Right atrium auricular region (tissue), 2 donors: ENCODE measurements around the gene STAG1. TPM values are rescaled to one million over a fixed set of nuclear protein-coding genes. Genes with fewer than 3 reads are reported as not detected.
"Not testable (repeated sequence)": the region's sequence is repeated elsewhere in the genome, so short reads cannot be mapped to it uniquely, and the experiment has no call there.

Source experiments
- DNase-seq: peaks from one replicate; pipeline ENCODE4 v3.0.0-alpha.2; 2019; ENCODE audit warnings: low spot score
- H3K27ac ChIP-seq, 2 donors: fragments of 200-600 bp; sonication (generic); 1 replicate in 1 of 2; 2 replicates in 1 of 2; pipeline ENCODE4 v1.5.1; 2016 to 2019
- H3K27me3 ChIP-seq, 2 donors: fragments of 200-600 bp; sonication (generic); one replicate each; pipeline versions ENCODE4 v1.5.1 to v1.6.0; 2017 to 2019
- H3K36me3 ChIP-seq: fragments of 200-600 bp; sonication (generic); one replicate; pipeline ENCODE4 v1.5.1; 2016
- H3K4me1 ChIP-seq, 2 donors: fragments of 200-600 bp; sonication (generic); one replicate each; pipeline versions ENCODE4 v1.5.1 to v1.6.0; 2017 to 2019
- H3K4me3 ChIP-seq, 2 donors: fragments of 200-600 bp; sonication (generic); 1 replicate in 1 of 2; 2 replicates in 1 of 2; pipeline ENCODE4 v1.5.1; 2017 to 2019; ENCODE audit warnings: mild to moderate bottlenecking in 1 of 2, moderate library complexity in 1 of 2
- H3K9me3 ChIP-seq, 2 donors: fragments of 200-600 bp; sonication (generic); one replicate each; pipeline ENCODE4 v1.5.1; 2019
- total RNA-seq, 2 donors: library from RNA; depleted of rRNA; stranded (reverse); fragments of >200 nt; gene quantifications; one replicate each; pipeline ENCODE4 v1.1.0, GENCODE V29; 2016
- TF ChIP-seq, protein P1 (sequence below), 2 donors: fragments of 200-600 bp; sonication (generic); IDR thresholded peaks; one replicate each; pipeline ENCODE4 v1.5.1; 2019; ENCODE audit warnings: antibody characterized with exemption in 2 of 2

Gene STAG1
- total RNA-seq, 2 donors from 2014 or later, result 16.5 to 24.8 TPM

DNA sequence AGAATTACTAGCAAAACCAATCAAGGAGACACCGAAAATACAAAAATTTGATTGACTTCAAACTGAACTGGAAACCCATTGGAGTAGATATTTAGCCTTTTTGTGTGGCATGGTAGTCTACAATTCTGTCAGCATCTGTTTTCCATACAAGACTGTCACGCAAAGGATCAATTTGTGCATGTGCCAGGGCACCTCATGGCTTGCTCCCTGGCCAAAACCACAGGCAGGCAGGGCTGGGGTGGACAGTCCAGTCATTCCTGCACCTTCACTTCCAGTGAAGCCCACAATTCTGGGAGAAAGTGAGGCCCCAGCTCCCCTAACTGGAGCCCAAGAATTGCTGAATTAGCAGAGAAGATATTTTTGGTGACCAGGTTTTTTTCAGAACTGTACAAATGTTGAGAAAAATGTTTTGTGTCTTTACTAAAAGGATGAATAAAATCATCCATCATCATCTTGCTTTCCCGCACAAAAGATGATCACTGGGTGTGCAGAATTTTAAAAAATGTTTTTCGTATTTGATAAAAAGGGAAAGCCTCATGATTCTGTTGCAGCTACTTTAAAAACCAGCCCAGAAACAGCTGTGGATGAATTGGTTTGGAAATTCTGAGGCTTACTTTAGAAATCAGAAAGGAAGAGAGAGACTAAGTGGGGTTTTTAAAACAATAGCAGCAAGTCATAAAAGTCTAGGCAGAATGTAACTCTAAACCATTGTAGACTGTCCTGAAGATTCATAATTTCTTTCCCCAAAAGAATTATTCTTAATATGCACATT, 415.7 kb downstream of the STAG1 start:
- Histone ChIP-seq H3K36me3 (peaks cover 65% of the 10 kb centered on the region), H3K27ac (no peak overlapping the region), H3K9me3 (no peaks in the 10 kb centered on the region), H3K27me3 (no peaks in the 10 kb centered on the region), H3K4me1 (no peaks in the 10 kb centered on the region), H3K4me3 (no peak overlapping the region)
- no peak for DNase-seq
- TF ChIP-seq, protein P1, sequence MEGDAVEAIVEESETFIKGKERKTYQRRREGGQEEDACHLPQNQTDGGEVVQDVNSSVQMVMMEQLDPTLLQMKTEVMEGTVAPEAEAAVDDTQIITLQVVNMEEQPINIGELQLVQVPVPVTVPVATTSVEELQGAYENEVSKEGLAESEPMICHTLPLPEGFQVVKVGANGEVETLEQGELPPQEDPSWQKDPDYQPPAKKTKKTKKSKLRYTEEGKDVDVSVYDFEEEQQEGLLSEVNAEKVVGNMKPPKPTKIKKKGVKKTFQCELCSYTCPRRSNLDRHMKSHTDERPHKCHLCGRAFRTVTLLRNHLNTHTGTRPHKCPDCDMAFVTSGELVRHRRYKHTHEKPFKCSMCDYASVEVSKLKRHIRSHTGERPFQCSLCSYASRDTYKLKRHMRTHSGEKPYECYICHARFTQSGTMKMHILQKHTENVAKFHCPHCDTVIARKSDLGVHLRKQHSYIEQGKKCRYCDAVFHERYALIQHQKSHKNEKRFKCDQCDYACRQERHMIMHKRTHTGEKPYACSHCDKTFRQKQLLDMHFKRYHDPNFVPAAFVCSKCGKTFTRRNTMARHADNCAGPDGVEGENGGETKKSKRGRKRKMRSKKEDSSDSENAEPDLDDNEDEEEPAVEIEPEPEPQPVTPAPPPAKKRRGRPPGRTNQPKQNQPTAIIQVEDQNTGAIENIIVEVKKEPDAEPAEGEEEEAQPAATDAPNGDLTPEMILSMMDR (IDR thresholded peaks at IDR 0.05), result no peak

DNA sequence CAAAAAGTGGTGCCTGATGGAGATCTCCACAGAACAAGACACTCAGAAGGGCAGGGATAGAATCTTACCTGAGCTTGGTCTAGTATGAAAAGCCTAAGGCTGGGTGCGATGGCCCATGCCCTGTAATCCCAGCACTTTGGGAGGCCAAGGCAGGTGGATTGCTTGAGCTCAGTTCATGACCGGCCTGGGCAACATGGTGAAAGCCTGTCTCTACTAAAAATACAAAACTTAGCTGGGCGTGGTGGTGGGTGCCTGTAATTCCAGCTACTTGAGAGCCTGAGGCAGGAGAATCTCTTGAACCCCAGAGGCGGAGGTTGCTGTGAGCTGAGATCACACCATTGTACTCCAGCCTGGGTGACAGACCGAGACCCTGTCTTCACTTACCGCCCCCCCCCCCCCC, 417.5 kb downstream of the STAG1 start:
- H3K4me3 ChIP-seq, H3K27ac ChIP-seq, H3K9me3 ChIP-seq, H3K4me1 ChIP-seq, DNase-seq, H3K27me3 ChIP-seq: not testable (repeated sequence)
- H3K36me3 ChIP-seq, result peaks cover 48% of the 10 kb centered on the region

DNA sequence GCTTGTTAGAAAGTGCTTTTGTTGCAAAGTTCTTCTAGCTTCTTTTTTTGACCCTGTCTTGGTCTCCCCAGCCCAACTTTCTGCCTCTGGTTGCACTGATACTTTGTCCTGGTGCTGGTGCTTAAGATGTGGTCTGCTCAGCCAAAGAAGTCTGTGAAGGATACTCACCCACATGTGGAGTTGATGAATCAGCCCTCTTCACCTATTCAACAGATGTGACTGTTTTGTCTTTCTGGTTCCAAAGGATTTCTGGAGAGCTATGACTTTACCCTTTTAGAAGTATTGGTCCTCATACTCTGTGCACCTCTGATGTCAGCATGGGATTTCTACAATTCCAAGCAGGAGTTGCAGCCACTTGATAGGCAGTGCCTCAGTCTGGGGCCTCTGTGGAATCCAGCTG, 418.0 kb downstream of the STAG1 start:
- Histone ChIP-seq H3K27ac (no peak overlapping the region), H3K4me3 (no peak overlapping the region), H3K4me1 (no peaks in the 10 kb centered on the region), H3K27me3 (no peaks in the 10 kb centered on the region), H3K9me3 (no peaks in the 10 kb centered on the region), H3K36me3 (peaks cover 48% of the 10 kb centered on the region)
- DNase-seq, result no peak
- TF ChIP-seq, protein P1 (IDR thresholded peaks at IDR 0.05), result no peak

DNA sequence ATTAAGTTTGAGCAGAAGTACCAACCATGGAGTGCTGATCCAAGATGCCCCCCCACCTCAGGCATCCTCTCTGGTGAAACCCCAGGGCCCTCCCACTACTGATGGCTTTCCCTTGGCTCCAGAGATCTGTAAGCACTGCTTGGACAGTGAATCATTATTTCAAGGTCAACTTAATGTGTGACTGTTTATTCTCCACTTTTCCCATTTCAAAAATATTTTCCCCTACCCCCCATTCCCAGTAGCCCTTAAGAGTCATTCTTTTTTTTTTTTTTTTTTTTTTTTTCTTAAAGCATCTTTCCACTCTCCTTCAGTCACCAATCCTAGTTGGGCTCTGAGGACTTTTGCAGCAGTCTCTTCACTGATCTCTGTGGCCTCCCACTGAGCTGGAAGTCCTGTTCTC, 419.4 kb downstream of the STAG1 start:
- no peaks in the 10 kb centered on the region for H3K27me3 ChIP-seq
- H3K36me3 ChIP-seq, result peaks cover 49% of the 10 kb centered on the region
- H3K4me1 ChIP-seq, result no peaks in the 10 kb centered on the region
- no peak for DNase-seq
- TF ChIP-seq, protein P1 (IDR thresholded peaks at IDR 0.05), result no peak
- H3K27ac ChIP-seq, result no peak overlapping the region
- no peak overlapping the region for H3K4me3 ChIP-seq
- no peaks in the 10 kb centered on the region for H3K9me3 ChIP-seq

DNA sequence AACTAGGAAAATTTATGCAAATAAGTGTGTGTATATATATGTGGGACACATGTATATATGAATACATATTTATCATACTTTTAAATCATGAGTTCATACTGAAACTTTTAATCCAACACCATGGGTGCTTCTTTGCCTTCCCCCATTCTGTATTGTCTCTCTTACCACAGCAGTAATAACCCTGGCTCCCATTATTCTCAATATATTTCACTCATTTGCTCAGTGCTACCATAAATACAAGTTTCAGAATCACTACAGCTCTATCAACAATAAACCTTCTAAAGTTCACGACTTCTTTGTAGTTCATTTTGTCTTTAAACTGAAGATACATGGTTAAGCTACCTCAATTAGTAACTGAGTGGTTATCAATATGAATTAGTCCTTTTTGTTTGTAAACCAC, 419.9 kb downstream of the STAG1 start:
- Histone ChIP-seq H3K9me3 (no peaks in the 10 kb centered on the region), H3K27ac (no peak overlapping the region), H3K4me3 (no peak overlapping the region), H3K4me1 (no peaks in the 10 kb centered on the region), H3K36me3 (peaks cover 52% of the 10 kb centered on the region), H3K27me3 (no peaks in the 10 kb centered on the region)
- no peak for DNase-seq
- TF ChIP-seq, protein P1 (IDR thresholded peaks at IDR 0.05), result no peak

DNA sequence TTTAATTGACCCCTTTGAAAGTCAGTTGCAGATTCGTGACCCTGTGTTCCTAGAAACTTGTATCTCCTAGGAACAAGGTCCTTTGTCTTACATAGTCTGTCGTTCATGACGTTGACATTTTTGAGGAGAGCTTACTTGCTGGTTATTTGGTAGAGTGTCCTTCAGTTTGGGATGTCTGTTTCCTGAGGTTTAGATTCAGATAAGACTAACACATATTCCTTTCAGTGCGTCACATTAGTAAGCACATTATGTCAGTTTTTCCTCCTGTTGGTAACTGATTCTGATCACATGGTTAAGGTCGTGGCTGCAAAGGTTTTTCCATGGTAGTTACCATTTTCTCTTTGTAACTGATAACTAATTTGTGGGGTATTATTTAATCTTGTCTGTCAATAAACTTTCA, 421.3 kb downstream of the STAG1 start:
- TF ChIP-seq, protein P1 (IDR thresholded peaks at IDR 0.05), result no peak

More for the DNA sequence above, 421.3 kb downstream of the STAG1 start:
- peaks cover 59% of the 10 kb centered on the region for H3K36me3 ChIP-seq
- no peak overlapping the region for H3K4me3 ChIP-seq
- no peaks in the 10 kb centered on the region for H3K4me1 ChIP-seq
- DNase-seq, result no peak
- no peak overlapping the region for H3K27ac ChIP-seq
- no peaks in the 10 kb centered on the region for H3K9me3 ChIP-seq
- H3K27me3 ChIP-seq, result no peaks in the 10 kb centered on the region
